GM12873 (cell line): ENCODE results near the gene SEC14L1.
A peak's percentile ranks its signal among the peaks of the same experiment; 100 is the strongest.

ENCODE experiments used
- TF ChIP-seq, protein P1 (sequence below): IDR thresholded peaks from 2 replicates; pipeline ENCODE4 v1.5.1; 2012; ENCODE audit warnings: low read depth, mild to moderate bottlenecking, moderate library complexity, low read length, control low read depth; ENCODE audit not compliant: insufficient read depth; ENCODE audit errors: missing control alignments

Gene SEC14L1

DNA sequence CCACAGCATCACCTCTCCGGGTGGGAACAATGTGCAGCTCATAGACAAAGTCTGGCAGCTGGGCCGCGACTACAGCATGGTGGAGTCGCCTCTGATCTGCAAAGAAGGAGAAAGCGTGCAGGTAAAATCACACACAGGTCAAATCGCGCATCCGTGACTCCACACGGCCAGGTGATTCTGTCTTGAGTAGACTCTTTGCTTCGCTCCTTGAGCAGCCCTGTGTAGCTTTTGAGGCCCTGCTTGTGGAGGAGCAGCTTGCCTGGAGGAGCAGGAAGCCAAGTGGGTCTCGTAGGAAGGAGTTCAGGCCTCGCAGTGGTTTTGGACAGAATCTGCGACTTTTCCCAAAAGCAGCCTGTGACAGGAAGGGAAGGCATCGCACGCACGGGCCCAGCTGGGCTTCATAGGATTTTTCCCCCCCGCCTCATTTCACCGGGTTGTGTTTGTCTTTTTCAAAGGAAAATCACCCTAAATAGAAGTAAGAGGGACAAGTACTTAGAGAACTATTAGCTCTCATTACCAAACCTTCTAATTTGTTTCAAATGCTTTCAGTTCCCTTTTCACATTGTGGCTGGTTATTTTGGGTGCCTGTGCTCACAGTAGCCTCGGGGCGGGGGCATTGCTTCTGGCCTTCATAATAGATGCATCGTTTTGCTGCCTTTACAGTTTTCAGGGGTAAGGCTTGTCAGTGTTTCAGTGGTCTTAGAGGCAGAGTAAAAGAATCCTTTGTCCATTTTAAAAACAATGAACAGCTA is 71.5 kb downstream of the SEC14L1 start:
- TF ChIP-seq, protein P1, sequence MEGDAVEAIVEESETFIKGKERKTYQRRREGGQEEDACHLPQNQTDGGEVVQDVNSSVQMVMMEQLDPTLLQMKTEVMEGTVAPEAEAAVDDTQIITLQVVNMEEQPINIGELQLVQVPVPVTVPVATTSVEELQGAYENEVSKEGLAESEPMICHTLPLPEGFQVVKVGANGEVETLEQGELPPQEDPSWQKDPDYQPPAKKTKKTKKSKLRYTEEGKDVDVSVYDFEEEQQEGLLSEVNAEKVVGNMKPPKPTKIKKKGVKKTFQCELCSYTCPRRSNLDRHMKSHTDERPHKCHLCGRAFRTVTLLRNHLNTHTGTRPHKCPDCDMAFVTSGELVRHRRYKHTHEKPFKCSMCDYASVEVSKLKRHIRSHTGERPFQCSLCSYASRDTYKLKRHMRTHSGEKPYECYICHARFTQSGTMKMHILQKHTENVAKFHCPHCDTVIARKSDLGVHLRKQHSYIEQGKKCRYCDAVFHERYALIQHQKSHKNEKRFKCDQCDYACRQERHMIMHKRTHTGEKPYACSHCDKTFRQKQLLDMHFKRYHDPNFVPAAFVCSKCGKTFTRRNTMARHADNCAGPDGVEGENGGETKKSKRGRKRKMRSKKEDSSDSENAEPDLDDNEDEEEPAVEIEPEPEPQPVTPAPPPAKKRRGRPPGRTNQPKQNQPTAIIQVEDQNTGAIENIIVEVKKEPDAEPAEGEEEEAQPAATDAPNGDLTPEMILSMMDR = no peak

DNA sequence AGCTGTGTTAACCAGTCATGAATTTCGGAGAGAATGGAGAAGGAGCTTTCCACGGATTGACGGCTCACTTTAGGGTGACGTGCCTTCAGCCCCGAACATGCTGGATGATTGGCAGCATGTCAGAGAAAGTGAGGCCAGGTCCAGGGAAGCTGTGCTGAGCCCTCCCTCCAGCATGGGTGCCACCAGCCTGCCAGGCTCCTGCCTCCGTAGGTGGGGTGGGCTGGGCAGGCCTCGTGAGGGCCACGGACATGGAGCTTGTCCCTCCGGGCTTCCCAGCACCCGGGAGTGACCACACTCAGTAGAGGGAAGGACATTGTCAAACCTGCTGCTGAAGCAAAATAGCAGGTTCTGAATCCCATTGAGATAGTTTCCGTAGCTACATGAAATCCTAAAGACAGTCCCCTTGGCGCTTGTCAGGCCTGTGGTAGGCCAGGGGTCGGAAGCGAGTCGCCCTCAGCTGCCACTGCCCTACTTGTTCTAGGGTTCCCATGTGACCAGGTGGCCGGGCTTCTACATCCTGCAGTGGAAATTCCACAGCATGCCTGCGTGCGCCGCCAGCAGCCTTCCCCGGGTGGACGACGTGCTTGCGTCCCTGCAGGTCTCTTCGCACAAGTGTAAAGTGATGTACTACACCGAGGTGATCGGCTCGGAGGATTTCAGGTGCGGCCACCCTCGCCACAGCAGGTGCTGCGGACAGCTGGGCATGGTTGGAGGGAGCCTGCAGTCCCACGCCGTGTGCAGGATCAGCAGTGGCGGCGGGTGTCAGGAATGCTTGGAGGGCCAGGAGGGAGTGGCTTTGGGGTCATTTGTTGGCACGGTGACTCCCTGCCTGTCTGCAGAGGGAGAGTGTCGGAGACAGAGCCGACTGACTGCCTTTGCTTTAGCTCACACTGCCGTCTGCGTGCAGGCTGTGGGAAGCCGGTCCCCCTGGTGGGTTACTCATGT is 72.3 kb downstream of the SEC14L1 start:
- TF ChIP-seq, protein P1 = no peak

DNA sequence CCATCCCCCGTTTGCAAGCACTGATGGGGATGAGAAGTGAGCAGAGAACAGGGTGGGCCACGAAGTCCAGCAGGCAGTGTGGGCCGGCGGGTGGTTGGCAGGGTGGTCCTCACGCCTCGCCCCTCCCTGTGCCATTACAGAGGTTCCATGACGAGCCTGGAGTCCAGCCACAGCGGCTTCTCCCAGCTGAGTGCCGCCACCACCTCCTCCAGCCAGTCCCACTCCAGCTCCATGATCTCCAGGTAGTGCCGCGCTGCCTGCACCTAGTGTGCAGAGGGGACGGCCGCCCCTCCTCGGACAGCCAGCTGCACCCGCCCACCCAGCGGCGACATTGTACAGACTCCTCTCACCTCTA is 73.0 kb downstream of the SEC14L1 start:
- TF ChIP-seq, protein P1 = no peak

DNA sequence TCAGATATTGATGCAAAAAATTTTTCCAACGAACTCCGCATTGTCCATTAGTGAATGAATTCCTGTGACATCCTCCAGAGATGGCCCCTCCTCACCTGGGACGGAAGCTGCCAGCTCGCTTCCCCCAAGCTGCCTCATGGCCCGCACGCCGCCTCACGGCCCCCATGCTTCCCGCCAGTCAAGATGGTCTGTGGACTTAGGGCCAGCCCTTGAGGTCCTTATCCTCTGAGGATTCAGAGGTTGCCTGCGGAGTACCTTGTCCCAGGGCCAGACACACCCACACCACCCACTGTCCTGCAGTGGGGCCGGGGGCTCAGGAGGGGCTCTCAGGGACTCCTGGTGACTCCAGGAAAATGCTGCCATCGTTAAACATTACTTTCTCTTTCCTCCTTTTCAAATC is 73.6 kb downstream of the SEC14L1 start:
- TF ChIP-seq, protein P1 = no peak

DNA sequence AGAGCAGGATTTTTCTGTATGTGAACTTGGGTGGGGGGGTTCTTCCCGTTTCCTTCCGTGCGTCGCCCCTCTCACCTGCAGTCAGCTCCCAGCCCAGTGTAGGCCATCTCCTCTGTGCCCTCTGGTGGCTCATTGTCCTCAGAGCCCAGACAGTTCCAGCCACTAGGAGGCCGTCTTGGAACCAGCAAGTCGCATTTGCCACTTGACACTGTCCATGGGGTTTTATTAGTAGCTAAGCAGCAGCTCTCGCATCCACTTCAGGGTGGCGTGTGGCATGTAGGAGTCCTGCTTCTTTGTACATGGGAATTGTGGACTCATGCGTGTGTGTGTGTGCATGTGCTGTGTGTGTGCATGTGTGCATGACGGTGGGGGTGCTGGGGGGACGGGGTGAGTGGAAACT is 74.0 kb downstream of the SEC14L1 start:
- TF ChIP-seq, protein P1 = peak; percentile 41

DNA sequence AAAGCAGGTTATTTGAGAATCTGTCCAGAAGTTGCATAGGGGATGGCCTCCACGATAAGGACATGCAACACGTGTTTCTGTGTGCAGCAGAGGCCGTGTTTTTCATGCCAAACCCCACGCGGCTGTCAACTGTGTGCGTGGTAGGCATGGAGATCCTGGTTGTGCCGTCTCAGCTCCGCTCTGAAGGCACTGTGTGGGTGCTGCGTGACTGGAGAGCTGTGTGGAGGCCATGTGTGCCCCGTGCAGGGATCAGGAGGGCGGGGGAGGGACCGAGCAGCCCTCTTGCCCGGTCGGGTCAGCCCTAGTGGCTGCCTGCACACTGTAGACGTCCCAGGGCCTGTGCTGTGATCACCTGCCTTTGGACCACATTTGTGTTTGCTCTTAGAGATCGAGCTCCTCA is 74.5 kb downstream of the SEC14L1 start:
- TF ChIP-seq, protein P1 = no peak

DNA sequence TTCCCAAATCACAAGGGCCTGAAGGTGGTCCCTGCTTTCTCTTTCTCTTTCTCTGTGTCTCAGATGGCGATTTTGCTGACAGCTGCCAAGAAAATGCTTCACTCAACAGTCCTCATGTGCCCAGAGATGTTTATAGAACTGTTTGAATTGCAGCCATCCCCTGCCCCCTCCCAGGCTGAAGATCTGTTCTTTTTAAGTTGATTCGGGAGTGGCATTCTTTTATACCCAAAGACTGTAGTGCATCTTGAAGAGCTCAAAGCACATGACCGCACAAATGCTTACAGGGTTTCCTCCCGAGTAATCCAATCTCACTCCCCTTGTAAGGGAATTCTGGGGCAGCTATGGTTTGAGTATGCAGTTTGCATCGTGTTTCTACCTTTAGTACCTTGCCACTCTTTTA is 75.7 kb downstream of the SEC14L1 start:
- TF ChIP-seq, protein P1 = no peak
